CD4-positive, alpha-beta T cell (primary cell): ENCODE measurements around the gene LPAR1. TPM values are rescaled to one million over a fixed set of nuclear protein-coding genes. Genes with fewer than 3 reads are reported as not detected.

Experiments used
- ATAC-seq: fragments of 200-7000 bp; cut with Tn5 transposase; one replicate; pipeline ENCODE4 v1.10.0; 2022; ENCODE audit warnings: mild to moderate bottlenecking; ENCODE audit not compliant: poor library complexity
- CTCF ChIA-PET: fragments of 350-600 bp; sonication (Branson Sonifier 250); formaldehyde crosslinking; loops from one replicate; lab custom pipeline; 2021; ENCODE audit warnings: antibody characterized with exemption, inconsistent platforms; lab: Charles Lee
- POLR2A ChIA-PET: fragments of 350-600 bp; sonication (Branson Sonifier 250); formaldehyde crosslinking; loops from one replicate; lab custom pipeline; 2021; ENCODE audit warnings: antibody characterized with exemption, inconsistent platforms; lab: Charles Lee
- DNase-seq, 14 experiments: peaks; one replicate each; pipeline ENCODE4 v3.0.0-alpha.2; 2013 to 2020; ENCODE audit warnings: mixed read lengths in 2 of 14
- H3K27ac ChIP-seq, 2 donors: one replicate each; pipeline versions ENCODE4 v1.5.1 to v1.7.0; 2013; ENCODE audit warnings: low read length in 2 of 2, low read depth in 1 of 2, mild to moderate bottlenecking in 1 of 2
- H3K27me3 ChIP-seq, 2 experiments: 1 replicate in 1 of 2; 2 replicates in 1 of 2; pipeline versions ENCODE4 v1.6.1 to v1.7.0; 2013; ENCODE audit warnings: low read length in 2 of 2, control low read depth in 1 of 2, mild to moderate bottlenecking in 1 of 2, moderate library complexity in 1 of 2; ENCODE audit not compliant: insufficient read depth in 2 of 2, control insufficient read depth in 1 of 2
- H3K36me3 ChIP-seq: one replicate; pipeline ENCODE4 v1.6.1; 2013; ENCODE audit warnings: low read length, control low read depth; ENCODE audit not compliant: insufficient read depth
- H3K4me1 ChIP-seq: one replicate; pipeline ENCODE4 v1.6.1; 2013; ENCODE audit warnings: low read length, control low read depth; ENCODE audit not compliant: insufficient read depth
- H3K4me3 ChIP-seq: one replicate; pipeline ENCODE4 v1.5.1; 2013; ENCODE audit warnings: mild to moderate bottlenecking, low read length, moderate library complexity
- H3K9me3 ChIP-seq, 2 experiments: 1 replicate in 1 of 2; 2 replicates in 1 of 2; pipeline versions ENCODE4 v1.6.1 to v1.7.0; 2013; ENCODE audit warnings: low read length in 2 of 2, mild to moderate bottlenecking in 2 of 2, control low read depth in 1 of 2, moderate library complexity in 1 of 2; ENCODE audit not compliant: control insufficient read depth in 1 of 2, insufficient read depth in 1 of 2
- H3K27ac Mint-ChIP-seq: one replicate; pipeline ENCODE4 v1.8.0; 2020; ENCODE audit warnings: mixed read lengths
- H3K27me3 Mint-ChIP-seq: one replicate; pipeline ENCODE4 v1.8.0; 2021; ENCODE audit warnings: mixed read lengths
- H3K36me3 Mint-ChIP-seq: one replicate; pipeline ENCODE4 v1.8.0; 2021; ENCODE audit warnings: low read depth, mixed read lengths
- H3K4me1 Mint-ChIP-seq: one replicate; pipeline ENCODE4 v1.8.0; 2021; ENCODE audit warnings: low read depth, mixed read lengths
- H3K4me3 Mint-ChIP-seq: one replicate; pipeline ENCODE4 v1.8.0; 2020; ENCODE audit warnings: mild to moderate bottlenecking, mixed read lengths
- H3K9me3 Mint-ChIP-seq: one replicate; pipeline ENCODE4 v1.8.0; 2020; ENCODE audit warnings: mixed read lengths
- intact Hi-C, 2 experiments: fragments of 100-400 bp; cut with DNase I in 1 of 2; cut with micrococcal nuclease in 1 of 2; formaldehyde crosslinking; loops; one replicate each; pipeline versions ENCODE4 v1.15.1 to v1.9.0; 2023 to 2025; cut with DNase I, micrococcal nuclease
- total RNA-seq, 174 experiments: library from RNA in 2 of 174; stranded (reverse) in 2 of 174; gene quantifications; one replicate each; pipeline ENCODE4 v1.2.3 and lab custom pipeline; 2021 to 2026
- TF ChIP-seq, protein P1 (sequence below): fragments of 200-600 bp; IDR thresholded peaks from one replicate; pipeline ENCODE4 v1.8.0; 2022; ENCODE audit warnings: antibody characterized with exemption, mild to moderate bottlenecking

Gene LPAR1
- total RNA-seq, 2 experiments from 2014 or later = not detected

DNA sequence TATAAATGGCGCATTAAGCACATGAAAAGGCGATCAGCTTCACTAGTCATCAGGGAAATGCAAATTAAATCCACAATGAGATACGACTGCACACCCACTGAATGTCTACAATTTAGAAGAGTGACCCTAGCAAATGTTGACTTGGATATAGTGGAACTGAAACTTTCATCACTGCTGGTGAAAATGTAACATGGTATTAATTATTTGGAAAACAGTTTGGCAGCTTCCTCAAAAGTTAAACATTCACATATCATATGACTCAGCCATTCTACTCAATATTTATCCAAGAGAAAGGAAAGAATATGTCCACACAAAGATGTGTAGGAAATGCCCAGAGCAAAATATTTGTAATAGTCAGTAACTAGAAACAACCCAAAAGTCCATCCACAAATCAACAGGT lies 146.5 kb downstream of the LPAR1 start:
- Mint-ChIP-seq H3K27ac (no peak overlapping the region), H3K9me3 (peaks cover 2% of the 10 kb centered on the region), H3K27me3 (no peaks in the 10 kb centered on the region), H3K4me1 (no peaks in the 10 kb centered on the region), H3K4me3 (no peak overlapping the region), H3K36me3 (no peaks in the 10 kb centered on the region)
- ChIA-PET POLR2A (no interaction called here), CTCF (no interaction called here)
- intact Hi-C loops = no loop called here
- Histone ChIP-seq H3K4me1 (no peaks in the 10 kb centered on the region), H3K36me3 (no peaks in the 10 kb centered on the region), H3K9me3 (peaks cover 0 to 12% of the 10 kb centered on the region in 2 experiments), H3K4me3 (no peak overlapping the region), H3K27ac (no peak overlapping the region), H3K27me3 (no peaks in the 10 kb centered on the region)
- TF ChIP-seq, protein P1, sequence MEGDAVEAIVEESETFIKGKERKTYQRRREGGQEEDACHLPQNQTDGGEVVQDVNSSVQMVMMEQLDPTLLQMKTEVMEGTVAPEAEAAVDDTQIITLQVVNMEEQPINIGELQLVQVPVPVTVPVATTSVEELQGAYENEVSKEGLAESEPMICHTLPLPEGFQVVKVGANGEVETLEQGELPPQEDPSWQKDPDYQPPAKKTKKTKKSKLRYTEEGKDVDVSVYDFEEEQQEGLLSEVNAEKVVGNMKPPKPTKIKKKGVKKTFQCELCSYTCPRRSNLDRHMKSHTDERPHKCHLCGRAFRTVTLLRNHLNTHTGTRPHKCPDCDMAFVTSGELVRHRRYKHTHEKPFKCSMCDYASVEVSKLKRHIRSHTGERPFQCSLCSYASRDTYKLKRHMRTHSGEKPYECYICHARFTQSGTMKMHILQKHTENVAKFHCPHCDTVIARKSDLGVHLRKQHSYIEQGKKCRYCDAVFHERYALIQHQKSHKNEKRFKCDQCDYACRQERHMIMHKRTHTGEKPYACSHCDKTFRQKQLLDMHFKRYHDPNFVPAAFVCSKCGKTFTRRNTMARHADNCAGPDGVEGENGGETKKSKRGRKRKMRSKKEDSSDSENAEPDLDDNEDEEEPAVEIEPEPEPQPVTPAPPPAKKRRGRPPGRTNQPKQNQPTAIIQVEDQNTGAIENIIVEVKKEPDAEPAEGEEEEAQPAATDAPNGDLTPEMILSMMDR = no peak
- DNase-seq = no peak
- ATAC-seq = no peak

GRCh38 chr9:110890416-110890815 lies 147.9 kb downstream of the LPAR1 start:
- ATAC-seq (no peak), DNase-seq (no peak)
- H3K27ac Mint-ChIP-seq = no peak overlapping the region
- Histone ChIP-seq H3K27ac (no peak overlapping the region), H3K27me3 (no peaks in the 10 kb centered on the region), H3K9me3 (peaks cover 0 to 7% of the 10 kb centered on the region in 2 experiments), H3K4me3 (no peak overlapping the region), H3K36me3 (no peaks in the 10 kb centered on the region), H3K4me1 (no peaks in the 10 kb centered on the region)
- CTCF ChIA-PET = no interaction called here
- POLR2A ChIA-PET = no interaction called here
- no peaks in the 10 kb centered on the region for H3K4me1 Mint-ChIP-seq
- H3K36me3 Mint-ChIP-seq = no peaks in the 10 kb centered on the region
- no peak overlapping the region for H3K4me3 Mint-ChIP-seq
- TF ChIP-seq, protein P1 = no peak
- no peaks in the 10 kb centered on the region for H3K27me3 Mint-ChIP-seq
- intact Hi-C loops = no loop called here
- H3K9me3 Mint-ChIP-seq = no peaks in the 10 kb centered on the region

DNA sequence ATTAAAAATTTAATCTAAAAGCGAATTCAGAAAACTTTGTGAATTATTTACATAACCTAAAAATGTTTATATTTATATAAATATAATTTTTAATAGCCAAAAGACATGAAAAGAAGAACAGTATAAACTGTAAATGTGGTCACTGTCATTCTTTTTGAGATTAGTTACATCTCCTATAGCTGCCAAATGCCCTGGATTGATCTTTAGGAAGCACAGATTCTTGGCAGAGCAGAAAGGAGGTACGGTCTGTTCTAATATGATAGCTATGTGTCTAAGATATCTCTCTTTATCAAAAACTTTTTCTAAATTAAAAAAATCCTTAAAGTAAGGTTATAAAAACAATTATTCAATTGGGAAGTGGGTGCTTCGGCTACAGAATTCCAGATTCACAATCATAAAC lies 151.0 kb downstream of the LPAR1 start:
- H3K27me3 Mint-ChIP-seq = no peaks in the 10 kb centered on the region
- no peaks in the 10 kb centered on the region for H3K36me3 Mint-ChIP-seq
- Histone ChIP-seq H3K4me3 (no peak overlapping the region), H3K36me3 (no peaks in the 10 kb centered on the region), H3K9me3 (no peaks in the 10 kb centered on the region), H3K27me3 (no peaks in the 10 kb centered on the region), H3K4me1 (no peaks in the 10 kb centered on the region), H3K27ac (no peak overlapping the region)
- POLR2A ChIA-PET = no interaction called here
- ATAC-seq (no peak), DNase-seq (no peak)
- TF ChIP-seq, protein P1 = no peak
- intact Hi-C loops = no loop called here
- CTCF ChIA-PET = interaction anchor here (1.4 kb wide), 1 partner anchor 13 kb away, joined by 4 read pairs; no protein-coding TSS in a partner anchor
- no peaks in the 10 kb centered on the region for H3K9me3 Mint-ChIP-seq
- H3K4me1 Mint-ChIP-seq = no peaks in the 10 kb centered on the region
- H3K27ac Mint-ChIP-seq = no peak overlapping the region
- H3K4me3 Mint-ChIP-seq = no peak overlapping the region
